SU-DHL-6 (cell line): ENCODE measurements around the gene NTM.

Source experiments
- EZH2phosphoT487 ChIP-seq: fragments of 200-600 bp; sonication (generic), shearing (Covaris generic); conservative IDR thresholded peaks from 2 replicates; pipeline ENCODE4 v1.6.1; 2018; ENCODE audit warnings: mild to moderate bottlenecking, antibody characterized with exemption, low read length, moderate library complexity, mixed read lengths
- TF ChIP-seq, protein P1 (sequence below): fragments of 200-600 bp; sonication (generic); IDR thresholded peaks from one replicate; pipeline ENCODE4 v1.5.1; 2017; ENCODE audit warnings: antibody characterized with exemption, mild to moderate bottlenecking, low read length, moderate library complexity; ENCODE audit not compliant: insufficient read depth, poor library complexity, severe bottlenecking

GRCh38 chr11:131785801-131786200 is 415.4 kb downstream of the NTM start:
- TF ChIP-seq, protein P1, sequence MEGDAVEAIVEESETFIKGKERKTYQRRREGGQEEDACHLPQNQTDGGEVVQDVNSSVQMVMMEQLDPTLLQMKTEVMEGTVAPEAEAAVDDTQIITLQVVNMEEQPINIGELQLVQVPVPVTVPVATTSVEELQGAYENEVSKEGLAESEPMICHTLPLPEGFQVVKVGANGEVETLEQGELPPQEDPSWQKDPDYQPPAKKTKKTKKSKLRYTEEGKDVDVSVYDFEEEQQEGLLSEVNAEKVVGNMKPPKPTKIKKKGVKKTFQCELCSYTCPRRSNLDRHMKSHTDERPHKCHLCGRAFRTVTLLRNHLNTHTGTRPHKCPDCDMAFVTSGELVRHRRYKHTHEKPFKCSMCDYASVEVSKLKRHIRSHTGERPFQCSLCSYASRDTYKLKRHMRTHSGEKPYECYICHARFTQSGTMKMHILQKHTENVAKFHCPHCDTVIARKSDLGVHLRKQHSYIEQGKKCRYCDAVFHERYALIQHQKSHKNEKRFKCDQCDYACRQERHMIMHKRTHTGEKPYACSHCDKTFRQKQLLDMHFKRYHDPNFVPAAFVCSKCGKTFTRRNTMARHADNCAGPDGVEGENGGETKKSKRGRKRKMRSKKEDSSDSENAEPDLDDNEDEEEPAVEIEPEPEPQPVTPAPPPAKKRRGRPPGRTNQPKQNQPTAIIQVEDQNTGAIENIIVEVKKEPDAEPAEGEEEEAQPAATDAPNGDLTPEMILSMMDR: no peak
- TF ChIP-seq EZH2phosphoT487: no peak
